Esophagus mucosa (tissue), 1 donor: ENCODE results near the gene CNTN4. TPM values are rescaled to one million over a fixed set of nuclear protein-coding genes. Genes with fewer than 3 reads are reported as not detected.
"Not testable (repeated sequence)": the region's sequence is repeated elsewhere in the genome, so short reads cannot be mapped to it uniquely, and the experiment has no call there.

Source experiments
- ATAC-seq: fragments of 200-7000 bp; cut with Tn5 transposase; one replicate; pipeline ENCODE4 v1.9.1; 2020
- total RNA-seq: library from RNA; stranded (reverse); gene quantifications from one replicate; pipeline ENCODE4 v1.2.4, GENCODE V29; 2023
- donor health status: DM: yes; HTN: yes; CAD: no.

Gene CNTN4
- total RNA-seq: 0.68 TPM

- no peak for ATAC-seq
Measured at GRCh38 chr3:2098398-2099027, at the start of gene CNTN4. Gene CNTN4 (plus strand): TSS chr3:2098866.

GRCh38 chr3:2061360-2061759, 37.3 kb upstream of the CNTN4 start:
- no peak for ATAC-seq

GRCh38 chr3:2071531-2071930, 27.1 kb upstream of the CNTN4 start:
- no peak for ATAC-seq

- no peak for ATAC-seq
Measured at GRCh38 chr3:2078821-2079220, 19.8 kb upstream of the CNTN4 start.

- no peak for ATAC-seq
Measured at GRCh38 chr3:2082871-2083480, 15.7 kb upstream of the CNTN4 start.

- not testable (repeated sequence) for ATAC-seq
Measured at GRCh38 chr3:2083558-2083957, 15.1 kb upstream of the CNTN4 start.

- ATAC-seq: no peak
Measured at GRCh38 chr3:2090095-2090911, 8.4 kb upstream of the CNTN4 start.

GRCh38 chr3:2092758-2093157, 5.9 kb upstream of the CNTN4 start:
- ATAC-seq: no peak

GRCh38 chr3:2094941-2095340, 3.7 kb upstream of the CNTN4 start:
- ATAC-seq: no peak

- ATAC-seq: no peak
Measured at GRCh38 chr3:2096216-2096615, 2.5 kb upstream of the CNTN4 start.

GRCh38 chr3:2097641-2098191, 950 bp upstream of the CNTN4 start:
- no peak for ATAC-seq

GRCh38 chr3:2099028-2099671, 484 bp downstream of the CNTN4 start:
- ATAC-seq: peak; percentile 25

- ATAC-seq: no peak
Measured at GRCh38 chr3:2099779-2100191, 1.1 kb downstream of the CNTN4 start.

GRCh38 chr3:2106438-2106837, 7.8 kb downstream of the CNTN4 start:
- ATAC-seq: no peak

GRCh38 chr3:2110597-2111117, 12.0 kb downstream of the CNTN4 start:
- no peak for ATAC-seq

- ATAC-seq: no peak
Measured at GRCh38 chr3:2114617-2115275, 16.1 kb downstream of the CNTN4 start.

GRCh38 chr3:2130726-2131125, 32.1 kb downstream of the CNTN4 start:
- ATAC-seq: no peak

- ATAC-seq: no peak
Measured at GRCh38 chr3:2133146-2133545, 34.5 kb downstream of the CNTN4 start.

- no peak for ATAC-seq
Measured at GRCh38 chr3:2137651-2138050, 39.0 kb downstream of the CNTN4 start.

GRCh38 chr3:2141482-2141881, 42.8 kb downstream of the CNTN4 start:
- no peak for ATAC-seq

- ATAC-seq: no peak
Measured at GRCh38 chr3:2148561-2149340, 50.1 kb downstream of the CNTN4 start.
